Activated T-cell treated with anti-CD3 and anti-CD28 coated beads, Interleukin-2, amount 50 U/mL, for 1 hour (primary cell): Measurements from ENCODE around the gene SLC37A2.
"Not testable (repeated sequence)": the region's sequence is repeated elsewhere in the genome, so short reads cannot be mapped to it uniquely, and the experiment has no call there.

Experiments used
- DNase-seq: peaks from one replicate; pipeline ENCODE4 v3.0.0-alpha.2; 2020

Gene SLC37A2

DNA sequence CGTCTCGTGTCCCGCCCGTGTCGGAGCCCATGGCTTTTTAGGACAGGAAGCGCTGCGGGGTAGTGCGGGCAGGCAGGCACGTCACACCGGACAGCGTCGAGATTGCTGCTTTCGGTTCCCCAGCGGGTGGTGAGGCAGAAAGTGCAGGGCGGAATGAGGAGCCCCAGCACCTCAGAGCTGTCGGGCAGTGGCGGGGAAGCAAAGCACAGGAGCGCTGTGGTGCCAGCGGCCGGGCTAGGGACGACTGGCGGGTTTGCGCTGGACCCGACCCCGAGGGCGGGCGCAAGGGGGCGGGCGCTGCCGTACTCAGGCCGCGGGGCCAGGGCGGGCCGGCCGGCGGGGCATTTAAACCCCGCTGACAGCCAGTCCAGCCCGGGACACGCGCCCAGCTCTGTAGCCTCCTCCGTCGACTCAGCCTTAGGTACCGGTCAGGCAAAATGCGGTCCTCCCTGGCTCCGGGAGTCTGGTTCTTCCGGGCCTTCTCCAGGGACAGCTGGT, at the start of gene SLC37A2:
SLC37A2 (plus strand) TSS at position 375 of the 498 bp plus-strand sequence; CDS start at position 438, 63 bp downstream.
- peak; percentile 39 for DNase-seq

DNA sequence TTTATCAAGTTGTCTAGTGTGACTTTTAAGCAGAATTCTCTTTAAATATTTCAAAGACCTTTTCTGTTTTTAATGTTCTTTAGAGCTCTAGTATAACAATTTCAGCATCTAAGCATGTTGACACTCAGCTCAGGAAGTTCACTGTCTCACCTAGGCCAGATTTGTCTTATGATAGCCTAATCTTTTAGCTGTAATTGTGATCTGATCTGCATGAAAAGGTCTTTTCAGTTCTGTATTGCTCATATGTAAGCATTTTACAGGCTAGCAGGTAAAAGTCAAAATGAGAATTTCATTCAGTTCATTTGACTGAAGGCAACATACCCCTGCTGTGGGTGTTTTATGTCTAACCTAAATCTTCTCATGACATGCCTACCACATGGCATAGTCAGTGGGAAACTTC, 46.7 kb upstream of the SLC37A2 start:
- no peak for DNase-seq

DNA sequence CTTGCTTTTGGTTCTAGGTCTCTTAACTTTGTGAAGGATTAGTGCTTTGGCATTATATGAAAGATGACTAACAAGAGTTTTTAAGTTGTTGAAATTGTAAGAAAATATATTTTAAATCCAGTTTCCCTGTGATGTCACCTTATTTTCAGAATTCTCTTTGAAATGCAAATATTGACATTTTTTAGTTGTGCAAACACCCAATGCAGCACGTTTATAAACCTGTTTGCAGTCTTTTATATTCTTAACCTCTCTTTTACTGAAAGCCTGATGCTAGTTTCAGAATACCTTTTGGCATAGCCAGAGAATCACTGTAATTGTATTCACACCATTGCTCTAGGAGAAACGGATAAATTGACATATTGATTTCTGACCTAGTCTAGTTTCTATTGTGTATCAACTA, 42.8 kb upstream of the SLC37A2 start:
- no peak for DNase-seq

DNA sequence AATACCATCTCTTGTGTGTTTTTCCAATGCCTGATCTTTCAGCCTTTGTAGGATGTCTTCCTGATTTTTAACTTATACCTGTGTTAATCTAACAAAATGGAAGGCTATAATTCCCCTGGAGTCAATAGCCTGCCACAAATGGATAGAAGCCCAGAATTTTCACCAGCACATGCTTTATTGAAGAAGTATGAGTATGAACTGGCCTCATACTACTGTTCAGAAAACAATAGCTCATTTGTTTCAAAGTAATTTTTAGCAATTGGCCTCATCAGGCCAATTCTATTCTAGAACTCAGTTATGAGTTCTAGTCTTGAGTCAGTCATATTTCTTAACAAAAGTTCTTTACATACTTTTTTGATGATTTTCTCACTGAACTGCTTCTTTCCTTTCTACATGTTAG, 40.6 kb upstream of the SLC37A2 start:
- DNase-seq = no peak

DNA sequence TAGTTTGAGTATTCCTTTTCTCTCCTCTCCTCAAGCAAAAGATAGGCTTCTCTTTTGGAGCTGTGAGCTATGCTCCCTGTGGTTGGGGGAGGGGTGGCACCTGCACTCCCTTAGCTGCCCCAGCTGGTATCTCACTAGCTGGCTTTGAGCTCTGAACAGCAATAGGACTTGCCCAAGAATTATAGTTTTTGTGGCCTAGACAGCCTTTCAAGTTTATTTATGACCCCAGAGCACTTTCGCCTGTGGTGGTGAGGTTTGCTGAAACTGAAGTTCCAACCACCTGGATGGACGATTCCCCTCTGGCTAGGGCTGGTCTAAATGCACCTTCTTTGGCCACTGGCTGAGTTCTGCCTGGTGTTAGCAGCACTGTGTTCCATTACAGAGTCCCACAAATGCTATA, 37.1 kb upstream of the SLC37A2 start:
- DNase-seq = no peak

DNA sequence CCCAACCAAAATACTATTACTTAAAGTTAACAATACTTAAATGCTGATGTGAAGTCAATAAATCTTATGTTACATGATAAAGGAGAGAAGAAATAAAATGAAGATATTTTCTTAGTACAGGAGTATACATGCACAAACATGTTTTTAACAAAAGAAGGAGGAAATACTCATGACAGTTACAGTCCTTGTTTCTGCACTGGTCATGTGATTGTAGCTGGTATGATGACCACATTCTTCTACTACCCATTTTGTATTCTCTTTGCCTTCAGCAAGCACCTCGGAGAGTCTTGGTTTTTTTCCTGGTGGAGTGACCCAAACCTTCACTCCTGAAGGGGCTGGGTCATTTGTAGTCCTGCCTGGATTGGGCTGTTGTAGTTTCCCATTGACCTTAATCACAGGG, 33.7 kb upstream of the SLC37A2 start:
- DNase-seq = not testable (repeated sequence)

DNA sequence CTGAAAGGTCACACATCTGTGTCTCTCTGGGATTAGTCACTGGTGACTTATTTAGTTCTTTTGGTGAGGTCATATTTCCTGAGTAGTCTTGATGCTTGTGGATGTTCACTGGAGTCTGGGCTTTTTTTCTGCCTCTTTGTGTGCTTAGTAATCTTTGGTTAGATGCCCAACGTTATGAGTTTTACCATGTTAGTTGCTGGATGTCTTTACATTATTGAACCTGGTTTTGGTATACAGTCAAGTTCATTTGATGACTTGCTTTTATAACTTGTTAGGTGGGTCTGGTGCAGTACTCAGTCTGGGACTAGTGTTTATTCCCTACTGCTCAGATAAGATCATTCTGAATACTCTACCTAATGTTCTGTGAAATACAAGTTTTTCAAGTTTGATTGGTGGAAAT, 26.2 kb upstream of the SLC37A2 start:
- DNase-seq = no peak

DNA sequence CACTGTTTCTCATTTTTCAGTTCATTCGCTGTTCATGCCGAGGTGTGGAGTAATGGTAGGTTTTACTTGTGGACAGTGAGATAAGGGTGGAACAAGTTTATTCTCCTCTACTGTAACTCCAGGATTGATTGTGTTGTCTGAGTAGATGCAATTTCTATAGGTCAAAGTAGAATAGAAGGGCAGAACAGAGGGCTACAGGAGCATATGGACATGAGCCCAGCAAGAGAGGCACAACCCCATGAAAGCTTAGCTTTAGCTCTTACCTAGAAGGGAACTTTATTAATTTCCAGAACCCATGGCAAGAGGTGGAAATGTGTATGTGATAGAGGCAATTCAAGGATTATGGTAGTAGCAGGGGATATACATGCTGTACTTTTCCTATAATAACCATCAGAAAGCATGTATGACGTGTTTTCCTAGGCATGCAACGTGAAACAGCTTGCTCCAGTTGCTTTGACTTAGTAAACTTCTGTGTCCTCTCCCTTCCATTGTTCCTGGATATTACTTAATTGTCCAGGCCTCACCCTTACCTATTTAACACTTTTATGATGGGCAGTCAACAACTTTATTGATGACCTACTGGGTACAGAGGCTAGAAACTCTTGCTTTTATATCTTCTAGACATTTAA, 13.8 kb upstream of the SLC37A2 start:
- no peak for DNase-seq

DNA sequence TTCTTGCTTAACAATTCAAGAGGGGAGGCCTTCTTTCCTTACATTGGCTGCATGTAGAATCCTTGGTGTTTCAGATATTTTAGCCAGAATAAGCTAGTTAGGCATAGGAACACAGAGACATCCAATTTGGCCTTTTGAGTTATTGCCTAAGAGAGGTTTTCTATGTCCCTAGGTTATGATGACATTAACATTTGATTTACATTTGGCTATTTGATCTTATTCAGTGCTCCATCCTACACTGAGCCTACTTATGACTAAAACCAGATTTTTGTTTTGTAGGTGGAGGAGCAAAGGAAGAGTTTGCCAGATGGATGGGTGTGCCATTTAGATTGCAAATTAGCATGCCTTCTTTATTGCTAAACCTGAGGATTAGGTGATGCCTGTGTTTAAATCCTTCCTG, 11.1 kb upstream of the SLC37A2 start:
- DNase-seq = no peak

DNA sequence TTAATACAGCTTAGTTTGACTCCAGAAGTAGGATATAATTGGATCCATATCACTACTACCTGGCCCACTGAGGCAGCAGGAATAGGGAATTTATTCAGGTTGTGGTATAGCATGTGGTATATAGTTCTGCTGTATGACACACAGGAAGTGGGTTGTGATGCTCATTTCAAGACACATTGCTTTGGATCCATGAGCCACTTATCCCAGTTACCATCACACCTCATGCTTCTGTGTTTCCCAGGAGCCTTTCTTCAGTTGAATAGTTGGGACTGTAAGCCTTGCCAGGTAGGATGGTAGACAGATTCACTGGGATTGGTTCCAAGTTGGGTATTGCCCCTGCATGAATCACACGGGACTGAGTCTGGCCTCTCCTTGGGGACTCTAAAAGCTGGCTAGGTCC, 9.9 kb upstream of the SLC37A2 start:
- no peak for DNase-seq

DNA sequence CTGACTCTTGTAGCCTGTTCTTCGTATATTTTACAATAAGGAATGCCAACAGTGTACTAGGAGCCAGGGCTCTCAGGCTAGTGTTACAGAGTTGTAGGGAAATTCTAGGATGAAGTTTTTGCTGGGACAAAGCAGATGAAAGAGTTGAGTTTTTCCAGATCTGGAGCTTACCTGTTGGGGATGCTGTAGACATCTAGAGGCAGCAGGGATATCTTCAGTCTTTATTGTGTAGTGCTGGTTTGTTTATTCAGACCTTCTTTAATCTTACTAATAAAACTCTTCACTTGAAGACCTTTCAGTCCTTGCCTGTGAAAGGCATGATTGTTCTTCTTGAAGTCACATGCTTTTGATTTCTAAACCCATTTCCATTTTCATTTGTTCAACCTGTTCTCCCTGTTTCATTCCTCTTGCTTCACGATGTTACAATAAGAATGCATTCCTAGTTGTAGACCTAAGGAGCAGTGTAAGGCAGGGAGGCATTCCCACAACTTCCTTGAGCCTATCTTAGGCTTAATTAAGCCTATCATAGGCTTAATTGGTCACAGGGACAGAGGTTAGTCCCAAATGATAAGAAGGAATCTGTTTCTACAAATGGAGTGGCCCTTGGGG, 7.9 kb upstream of the SLC37A2 start:
- DNase-seq = no peak

DNA sequence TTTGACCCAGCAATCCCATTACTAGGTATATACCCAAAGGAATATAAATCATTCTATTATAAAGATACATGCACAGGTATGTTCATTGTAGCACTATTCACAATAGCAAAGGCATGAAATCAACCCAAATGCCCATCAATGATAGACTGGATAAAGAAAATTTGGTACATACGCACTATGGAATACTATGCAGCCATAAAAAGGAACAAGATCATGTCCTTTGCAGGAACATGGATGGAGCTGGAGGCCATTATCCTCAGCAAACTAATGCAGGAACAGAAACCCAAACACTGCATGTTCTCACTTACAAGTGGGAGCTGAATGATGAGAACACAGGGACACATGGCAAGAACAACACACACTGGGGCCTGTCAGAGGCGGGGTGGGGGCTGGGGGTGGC, 7.0 kb upstream of the SLC37A2 start:
- DNase-seq = not testable (repeated sequence)

DNA sequence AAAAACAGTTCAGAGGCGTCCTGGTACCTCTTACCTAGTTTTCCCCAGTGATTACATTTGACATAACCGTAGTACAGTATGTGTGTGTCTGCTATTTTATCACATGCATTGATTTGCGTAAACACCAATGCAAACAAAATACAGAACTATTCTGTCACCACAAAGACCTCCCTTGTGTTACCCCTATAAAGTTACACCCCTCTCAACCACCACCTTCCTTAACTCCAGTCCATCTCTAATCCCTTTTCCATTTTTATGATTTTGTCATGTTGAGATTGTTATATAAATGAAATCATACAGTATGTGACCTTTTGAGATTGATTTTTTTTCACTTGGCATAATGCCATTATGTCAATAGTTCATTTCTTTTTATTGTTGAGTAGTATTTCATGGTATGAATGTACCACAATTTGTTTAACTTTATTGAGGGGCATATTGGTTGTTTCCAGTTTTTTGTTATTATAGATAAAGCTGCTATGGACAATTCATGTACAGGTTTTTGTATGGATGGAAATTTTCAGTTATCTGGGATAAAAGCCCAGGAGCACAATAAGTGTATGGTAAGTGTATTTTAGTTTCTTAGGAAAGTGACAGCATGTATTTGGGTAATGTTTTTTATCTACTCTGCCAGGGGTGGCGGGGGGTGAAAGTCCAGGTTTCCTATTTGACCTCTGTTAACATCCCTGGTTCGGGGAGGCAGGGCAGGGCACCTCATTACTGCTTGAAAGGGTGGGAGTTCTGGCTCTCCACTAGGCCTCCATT, 6.0 kb upstream of the SLC37A2 start:
- DNase-seq = no peak

DNA sequence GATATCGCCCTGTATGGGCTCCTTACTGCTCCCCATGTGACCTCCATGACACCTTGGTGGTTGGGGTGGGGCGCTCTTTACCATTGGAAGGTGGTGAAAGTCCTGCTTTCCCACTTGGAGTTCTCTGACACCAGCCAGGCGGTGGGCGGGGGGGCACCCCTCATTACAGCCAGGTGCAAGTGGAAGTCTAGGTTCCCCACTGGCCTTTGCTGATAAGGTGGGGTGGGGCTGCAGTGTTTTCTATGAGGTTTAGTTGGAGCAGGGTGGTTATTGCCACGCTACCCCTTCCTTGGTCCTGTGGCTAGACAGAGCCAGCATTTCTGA, 5.5 kb upstream of the SLC37A2 start:
- DNase-seq = no peak

DNA sequence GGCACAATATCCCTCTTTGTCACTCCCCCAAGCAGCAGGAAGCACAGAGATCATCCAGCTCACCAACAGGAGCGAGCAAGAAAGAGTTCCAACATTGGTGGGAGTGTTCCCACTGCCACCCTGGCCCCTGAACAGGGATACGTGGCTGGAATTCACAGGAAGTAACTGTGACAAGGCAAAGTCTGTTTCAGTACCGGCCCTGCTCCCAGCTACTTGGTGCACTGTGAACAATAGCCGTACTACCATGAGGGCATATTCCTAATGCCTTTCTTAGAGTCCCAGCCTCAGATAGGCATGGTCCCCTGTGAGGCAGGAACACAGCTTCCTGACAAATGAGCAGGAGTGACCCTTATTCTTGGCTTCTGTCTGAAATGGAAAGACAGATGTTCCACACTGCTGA, 1.8 kb upstream of the SLC37A2 start:
- no peak for DNase-seq

DNA sequence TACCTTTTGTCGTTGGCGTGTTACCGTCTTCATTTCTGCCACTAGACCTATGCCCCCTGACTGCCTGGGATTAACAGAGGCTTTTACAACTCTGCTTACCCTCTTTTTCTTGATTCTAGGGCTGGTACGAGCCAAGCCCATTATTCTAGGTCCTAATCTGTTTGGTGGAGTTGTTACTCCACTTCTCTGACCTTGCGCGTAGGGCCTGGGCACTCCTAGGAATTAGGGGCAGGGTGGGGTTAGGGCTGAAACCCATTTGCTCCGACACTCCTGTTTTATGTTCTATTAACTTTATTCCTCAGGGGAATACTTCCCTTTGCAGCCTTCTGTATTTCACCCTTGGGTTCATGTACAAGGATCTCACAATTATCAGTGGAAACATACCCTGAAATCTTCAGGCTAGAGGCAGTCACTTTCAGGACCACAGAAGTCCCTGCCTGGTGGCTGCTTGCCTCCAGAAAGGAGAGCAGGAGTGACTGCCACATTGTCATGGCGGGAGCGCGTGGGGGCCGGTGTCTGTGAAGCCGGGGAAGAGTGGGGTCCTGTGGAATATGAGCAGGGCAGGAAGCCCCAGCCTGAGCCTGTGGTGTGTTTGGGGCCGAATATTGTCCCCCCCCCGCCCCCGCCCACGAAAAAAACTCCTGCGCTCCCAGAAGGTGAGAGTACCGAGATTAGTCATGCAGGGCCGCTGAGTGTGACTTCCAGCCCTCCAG, 731 bp upstream of the SLC37A2 start:
- no peak for DNase-seq

DNA sequence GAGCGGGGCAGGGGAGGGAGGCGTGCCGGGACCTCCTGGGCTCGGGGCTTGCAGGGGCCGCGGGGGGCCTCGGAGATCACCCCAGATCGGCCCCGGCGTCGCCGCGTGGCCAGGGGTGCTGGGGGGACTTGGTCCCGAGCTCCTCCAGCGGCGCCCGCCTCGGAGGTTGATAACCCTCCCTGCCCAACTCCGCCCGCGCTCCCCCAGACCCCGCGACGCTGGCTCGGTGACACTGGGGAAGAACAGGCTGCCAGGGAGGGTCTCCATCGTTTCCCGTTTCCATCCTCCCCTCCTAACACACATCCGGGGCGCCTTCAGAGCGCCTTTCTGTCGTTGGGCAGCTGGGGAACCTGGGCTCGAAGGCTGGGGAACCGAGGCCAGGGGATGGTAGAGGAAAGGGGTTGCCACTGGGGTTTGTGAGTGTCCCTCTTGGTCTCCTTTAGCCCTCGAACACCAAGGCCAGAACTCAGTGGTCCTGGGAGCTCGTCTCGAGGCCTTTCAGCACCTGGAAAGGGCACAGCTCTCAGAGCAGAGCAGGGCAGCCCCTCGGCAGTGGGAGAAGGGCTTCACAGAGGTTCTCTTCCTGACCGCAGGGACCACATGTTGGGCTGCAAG, 431 bp downstream of the SLC37A2 start:
- DNase-seq = no peak

DNA sequence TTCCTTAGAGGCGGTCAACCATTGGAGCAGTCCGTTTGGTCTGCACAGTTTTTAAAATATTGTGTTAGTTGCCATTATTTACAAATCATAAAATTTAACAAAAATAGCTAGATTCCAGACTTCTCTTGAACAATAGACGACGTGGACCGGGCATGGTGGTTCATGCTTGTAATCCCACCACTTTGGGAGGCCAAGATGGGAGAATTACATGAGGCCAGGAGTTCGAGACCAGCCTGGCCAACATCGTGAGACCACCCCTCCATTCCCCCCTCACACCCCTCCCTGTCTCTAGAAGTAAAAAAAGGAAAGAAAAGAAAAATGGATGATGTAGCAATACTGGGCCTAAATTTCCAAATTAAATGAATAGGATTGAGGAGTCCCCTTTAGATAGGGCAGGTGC, 965 bp downstream of the SLC37A2 start:
- DNase-seq = no peak

DNA sequence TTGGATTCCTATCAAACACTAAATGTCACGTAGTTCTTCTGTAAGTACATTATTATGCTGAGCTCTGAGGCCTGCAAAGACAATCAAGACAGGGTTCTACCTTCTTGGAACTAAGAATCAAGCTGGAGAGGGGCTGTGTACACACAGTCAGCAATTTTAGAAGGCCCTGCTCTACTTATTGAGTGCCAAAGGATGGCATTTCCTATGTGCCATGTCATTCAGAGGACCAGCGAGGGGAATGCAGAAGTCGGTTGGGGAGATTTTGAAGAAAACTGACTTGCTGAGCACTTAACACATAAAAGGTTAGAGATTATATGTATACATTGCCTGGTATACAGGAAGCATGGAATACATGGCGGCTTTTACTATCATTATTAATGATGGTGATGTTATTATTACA, 5.3 kb downstream of the SLC37A2 start:
- DNase-seq = no peak

DNA sequence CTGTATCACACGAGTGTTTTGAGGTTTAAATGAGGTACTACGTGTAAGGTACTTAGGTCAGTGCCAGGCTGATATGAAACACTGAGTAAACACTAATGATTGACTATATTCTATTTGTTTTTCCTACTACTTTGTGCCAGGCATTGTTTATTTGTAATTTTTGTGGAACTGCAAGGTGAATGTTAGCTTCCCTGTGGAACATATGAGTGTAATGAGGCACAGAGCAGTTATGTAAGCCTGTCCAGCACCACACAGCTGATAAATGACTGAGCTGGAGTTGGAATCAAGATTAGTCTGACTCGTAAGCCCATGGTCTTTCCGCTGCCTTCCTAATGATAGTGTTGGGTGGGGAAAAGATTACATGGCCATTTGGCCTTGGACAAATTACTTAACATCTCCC, 5.9 kb downstream of the SLC37A2 start:
- DNase-seq = no peak

DNA sequence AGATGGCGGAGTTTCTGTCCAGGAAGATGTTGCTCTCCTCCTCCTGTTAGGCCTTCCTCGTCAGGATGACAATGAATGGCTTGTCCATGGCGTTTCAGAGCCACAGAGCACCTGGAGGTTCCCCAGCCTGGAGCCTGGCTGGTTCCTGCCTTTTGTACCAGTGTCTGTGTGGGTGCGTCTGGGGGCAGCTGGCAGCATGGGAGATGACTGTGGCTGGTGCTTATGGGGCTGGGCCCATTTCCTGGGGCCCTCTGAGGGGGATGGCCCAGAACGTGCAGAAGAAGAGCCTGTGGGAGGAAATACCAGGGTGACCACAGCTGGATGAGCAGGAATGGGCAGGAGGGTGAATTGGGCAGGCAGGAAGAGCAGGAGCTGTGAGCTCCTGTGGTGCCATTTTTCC, 6.7 kb downstream of the SLC37A2 start:
- DNase-seq = no peak

DNA sequence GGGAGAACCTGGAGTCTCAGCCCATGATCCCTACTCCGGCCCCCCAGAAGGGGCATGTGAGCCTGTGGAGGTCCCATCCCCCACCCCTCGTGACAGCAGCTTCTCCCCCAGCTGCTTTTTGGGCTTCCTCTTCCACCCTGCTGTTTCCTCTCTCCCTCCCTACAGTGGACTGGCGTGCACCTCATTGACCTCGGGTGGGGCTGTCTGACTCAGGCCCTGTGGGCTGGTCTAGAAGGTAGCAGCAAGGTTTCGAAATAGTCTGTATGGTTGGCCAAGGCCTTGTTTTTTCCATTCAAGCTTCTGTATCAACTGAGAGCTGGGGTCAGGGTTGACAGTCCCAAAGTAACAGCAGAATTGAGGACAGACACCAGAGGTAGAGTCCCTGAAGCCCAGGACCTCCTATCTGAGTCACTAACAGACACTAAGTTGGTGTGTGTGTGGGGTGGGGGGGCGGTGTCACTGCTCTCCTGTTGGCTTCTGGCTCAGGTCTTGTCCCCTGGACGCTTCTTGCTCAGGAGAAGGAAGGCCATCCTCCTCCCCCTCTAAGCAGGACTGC, 7.7 kb downstream of the SLC37A2 start:
- DNase-seq = no peak

DNA sequence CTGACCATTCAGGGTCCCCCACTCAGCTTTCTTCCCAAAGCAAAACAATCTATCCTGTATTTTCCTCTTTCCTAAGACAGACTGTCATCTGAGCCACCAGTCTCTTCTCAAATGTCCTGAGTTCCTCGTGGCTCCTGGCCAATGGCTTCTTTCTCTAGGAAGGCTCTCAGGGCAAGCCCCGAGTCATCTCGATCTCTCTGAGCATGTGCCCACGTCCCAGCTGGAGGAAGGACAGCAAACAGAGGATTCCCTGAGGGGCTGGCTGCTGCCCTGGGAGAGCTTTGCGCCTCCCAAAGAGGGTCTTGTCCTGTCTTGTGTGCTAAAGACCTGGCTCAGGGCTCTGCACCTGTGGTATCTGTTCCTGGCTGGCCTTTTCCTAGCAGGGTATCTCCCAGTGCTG, 8.3 kb downstream of the SLC37A2 start:
- DNase-seq = no peak
